Left lung (tissue), 14 donors: ENCODE results near the gene RNU2-63P. TPM values are rescaled to one million over a fixed set of nuclear protein-coding genes. Genes with fewer than 3 reads are reported as not detected.

Experiments used
- ATAC-seq: fragments of 200-7000 bp; cut with Tn5 transposase; one replicate; pipeline ENCODE4 v1.9.1; 2020; ENCODE audit warnings: moderate library complexity
- DNase-seq, 4 donors: peaks; one replicate each; pipeline ENCODE4 v3.0.0-alpha.2; 2013 to 2020
- H3K27ac ChIP-seq, 2 donors: fragments of 200-600 bp; sonication (generic) in 1 of 2; one replicate each; pipeline versions ENCODE4 v1.5.0 to v1.8.0; 2020 to 2021
- H3K27me3 ChIP-seq, 2 donors: fragments of 200-600 bp; sonication (generic) in 1 of 2; one replicate each; pipeline versions ENCODE4 v1.5.0 to v1.8.0; 2020 to 2021
- H3K36me3 ChIP-seq, 2 donors: fragments of 200-600 bp; sonication (generic) in 1 of 2; one replicate each; pipeline versions ENCODE4 v1.5.0 to v1.8.0; 2020 to 2021
- H3K4me1 ChIP-seq, 2 donors: fragments of 200-600 bp; one replicate each; pipeline ENCODE4 v1.8.0; 2021
- H3K4me3 ChIP-seq, 2 donors: fragments of 200-600 bp; sonication (generic) in 1 of 2; one replicate each; pipeline versions ENCODE4 v1.5.0 to v1.8.0; 2020 to 2021; ENCODE audit warnings: mild to moderate bottlenecking in 1 of 2
- H3K9me3 ChIP-seq, 2 donors: fragments of 200-600 bp; sonication (generic) in 1 of 2; one replicate each; pipeline versions ENCODE4 v1.5.0 to v1.8.0; 2020 to 2021
- intact Hi-C, 2 donors: fragments of 100-400 bp; cut with DNase I; formaldehyde crosslinking; loops; one replicate each; pipeline versions ENCODE4 v1.11.2 to v1.14.2; 2022
- long read RNA-seq, 12 donors: library from polyadenylated mRNA in 2 of 12; unstranded in 2 of 12; transcript quantifications; one replicate each; pipeline ENCODE4 v2.0.0 and lab custom pipeline, GENCODE V29; 2019 to 2026
- polyA plus RNA-seq, 6 donors: library from polyadenylated mRNA; unstranded; fragments of 120-200 nt; gene quantifications; one replicate each; pipeline ENCODE4 v1.2.1, GENCODE V29; 2013; ENCODE audit not compliant: insufficient read length in 6 of 6
- total RNA-seq, 2 donors: library from RNA; stranded (reverse); fragmentation: NEBNext Ultra II Directional; extraction: Animal tissue kit (Norgen Biotek cat#: 25700); gene quantifications; one replicate each; pipeline ENCODE4 v1.2.1, GENCODE V29; 2021
- TF ChIP-seq, protein P1 (sequence below), 2 donors: fragments of 200-600 bp; sonication (generic) in 1 of 2; IDR thresholded peaks; one replicate each; pipeline versions ENCODE4 v1.5.0 to v1.8.0; 2021; ENCODE audit warnings: antibody characterized with exemption in 2 of 2
- donor health status: DM: no; HTN: yes; CAD: no.
- donor health status: DM: no; HTN: no; CAD: no.

Gene RNU2-63P
- total RNA-seq (not detected), polyA plus RNA-seq (1 to 10 TPM in 2 of 6 donors, not detected in 4; 1.1 to 1.7 TPM)
- long read RNA-seq, donor 1, partial matches to known transcripts = 0 of 3 reads
- long read RNA-seq, donor 1, other reads (novel, unspliced or antisense) = 0 of 3 reads
- long read RNA-seq, donor 2, partial matches to known transcripts = 0 of 2 reads
- long read RNA-seq, donor 2, other reads (novel, unspliced or antisense) = 0 of 2 reads
- long read RNA-seq, donor 3, partial matches to known transcripts = 0 of 2 reads
- long read RNA-seq, donor 3, other reads (novel, unspliced or antisense) = 0 of 2 reads
- long read RNA-seq, donor 4 = 0 reads
- long read RNA-seq, donor 5, partial matches to known transcripts = 0 of 3 reads
- long read RNA-seq, donor 5, other reads (novel, unspliced or antisense) = 0 of 3 reads
- long read RNA-seq, donor 6, transcript RNU2-63P-201 (1 exons, 194 nt) = major isoform, 5 of 5 reads
- long read RNA-seq, donor 6, partial matches to known transcripts = 0 of 5 reads
- long read RNA-seq, donor 6, other reads (novel, unspliced or antisense) = 0 of 5 reads
- long read RNA-seq, donor 7 = 0 reads
- long read RNA-seq, donor 8 = 0 reads
- long read RNA-seq, donor 9 = 0 reads
- long read RNA-seq, donor 10 = 0 reads
- long read RNA-seq, donor 11 = 0 reads
- long read RNA-seq, donor 12 = 0 reads

DNA sequence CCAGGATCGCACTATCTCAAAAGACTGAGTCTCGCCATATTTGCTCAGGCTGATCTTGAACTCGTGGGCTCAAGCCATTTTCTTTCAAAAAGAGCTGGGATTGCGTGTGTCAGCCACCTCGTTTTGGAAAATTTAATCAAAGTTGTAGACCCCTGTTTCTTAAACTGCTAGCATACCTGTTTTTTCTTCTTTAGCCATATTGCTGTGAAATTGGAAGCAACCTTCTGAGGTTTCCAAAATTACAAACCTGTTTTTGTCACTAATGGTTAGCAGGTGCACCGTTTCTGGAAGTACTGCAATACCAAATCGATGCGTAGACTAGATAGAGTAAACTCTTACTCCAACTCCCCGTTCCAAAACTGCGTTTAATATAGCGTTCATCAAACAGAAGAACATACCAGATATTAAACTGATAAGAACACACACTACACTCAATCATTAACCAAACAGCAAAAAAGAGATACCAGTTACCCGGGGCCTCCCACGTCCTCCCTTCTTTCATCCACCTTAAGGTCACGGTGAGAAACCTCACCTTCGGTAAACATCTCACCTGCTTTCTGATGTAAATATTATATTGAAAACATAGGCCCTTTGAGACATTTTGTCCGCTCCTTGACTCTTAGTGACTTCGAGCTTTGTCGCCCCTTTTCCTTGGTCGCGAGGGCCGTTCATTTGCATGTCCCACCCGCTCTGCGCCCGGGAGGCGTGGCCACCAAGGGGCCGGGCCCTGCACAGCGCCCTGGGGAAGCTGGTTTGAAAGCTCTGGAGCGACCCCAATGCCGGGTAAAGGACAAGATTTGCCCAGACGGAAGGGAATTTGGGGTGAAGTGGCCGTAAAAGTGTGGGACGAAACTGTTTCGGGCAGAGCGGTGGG lies at the start of gene RNU2-63P:
RNU2-63P (minus strand) TSS at position 462 of the 874 bp plus-strand sequence.
- ATAC-seq (peak; percentile 94), DNase-seq (peak; percentile 66 to 91 (median 84))
- intact Hi-C loops = no loop called here
- Histone ChIP-seq H3K27me3 (no peaks in the 10 kb centered on the region), H3K4me3 (peak within 1 kb of the TSS; percentile 41 to 60), H3K4me1 (peaks cover 0 to 9% of the 10 kb centered on the region in 2 donors), H3K9me3 (no peaks in the 10 kb centered on the region), H3K27ac (peak within 1 kb of the TSS; percentile 69 to 80), H3K36me3 (no peaks in the 10 kb centered on the region)
- TF ChIP-seq, protein P1, sequence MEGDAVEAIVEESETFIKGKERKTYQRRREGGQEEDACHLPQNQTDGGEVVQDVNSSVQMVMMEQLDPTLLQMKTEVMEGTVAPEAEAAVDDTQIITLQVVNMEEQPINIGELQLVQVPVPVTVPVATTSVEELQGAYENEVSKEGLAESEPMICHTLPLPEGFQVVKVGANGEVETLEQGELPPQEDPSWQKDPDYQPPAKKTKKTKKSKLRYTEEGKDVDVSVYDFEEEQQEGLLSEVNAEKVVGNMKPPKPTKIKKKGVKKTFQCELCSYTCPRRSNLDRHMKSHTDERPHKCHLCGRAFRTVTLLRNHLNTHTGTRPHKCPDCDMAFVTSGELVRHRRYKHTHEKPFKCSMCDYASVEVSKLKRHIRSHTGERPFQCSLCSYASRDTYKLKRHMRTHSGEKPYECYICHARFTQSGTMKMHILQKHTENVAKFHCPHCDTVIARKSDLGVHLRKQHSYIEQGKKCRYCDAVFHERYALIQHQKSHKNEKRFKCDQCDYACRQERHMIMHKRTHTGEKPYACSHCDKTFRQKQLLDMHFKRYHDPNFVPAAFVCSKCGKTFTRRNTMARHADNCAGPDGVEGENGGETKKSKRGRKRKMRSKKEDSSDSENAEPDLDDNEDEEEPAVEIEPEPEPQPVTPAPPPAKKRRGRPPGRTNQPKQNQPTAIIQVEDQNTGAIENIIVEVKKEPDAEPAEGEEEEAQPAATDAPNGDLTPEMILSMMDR (IDR thresholded peaks at IDR 0.05) = no peak

DNA sequence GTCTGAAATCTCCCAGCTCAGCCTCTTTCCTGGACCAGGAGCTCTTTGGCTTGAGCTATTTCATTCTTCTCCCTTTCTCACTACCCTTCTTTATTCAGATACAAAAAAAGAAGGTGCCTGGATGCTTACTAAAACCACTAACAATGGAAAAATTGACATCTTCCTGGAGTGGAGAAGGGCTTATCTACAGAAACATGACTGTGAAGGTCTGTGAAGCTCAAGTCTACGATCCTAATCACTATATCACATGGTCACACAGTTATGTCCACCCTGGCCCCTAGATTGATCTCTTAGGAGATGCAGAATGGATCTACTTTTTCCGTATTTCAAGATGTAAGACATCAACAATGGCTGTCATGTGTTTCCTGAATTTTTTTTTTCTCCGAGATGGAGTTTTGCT lies 44.9 kb upstream of the RNU2-63P start:
- peaks cover 0 to 8% of the 10 kb centered on the region in 2 donors for H3K4me1 ChIP-seq
- no peaks in the 10 kb centered on the region for H3K9me3 ChIP-seq
- intact Hi-C loops = loop anchor here in 1 of 2 donors (5.0 kb wide), 1 partner anchor 101 kb away; no protein-coding TSS in a partner anchor
- DNase-seq (no peak), ATAC-seq (no peak)
- H3K27me3 ChIP-seq = no peaks in the 10 kb centered on the region
- TF ChIP-seq, protein P1 (IDR thresholded peaks at IDR 0.05) = no peak
- no peaks in the 10 kb centered on the region for H3K36me3 ChIP-seq
- no peak overlapping the region for H3K27ac ChIP-seq
- H3K4me3 ChIP-seq = no peak overlapping the region

DNA sequence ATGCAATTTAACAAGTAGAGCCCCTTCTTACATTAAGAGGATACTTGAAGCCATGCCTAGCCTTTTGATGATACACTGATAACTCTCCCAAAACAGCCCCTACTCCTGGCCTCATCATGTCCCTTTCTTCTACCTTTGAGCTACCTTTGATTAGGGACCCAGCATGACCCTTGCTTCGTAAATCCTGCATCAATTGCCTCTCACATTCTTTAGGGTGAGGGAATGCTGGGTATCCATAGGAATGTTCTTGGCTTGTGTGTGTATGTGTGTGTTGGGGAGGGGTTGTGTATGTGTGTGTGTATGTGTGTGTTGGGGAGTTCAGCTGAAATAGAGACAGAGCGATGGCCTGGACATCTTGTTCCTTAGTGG lies 44.5 kb upstream of the RNU2-63P start:
- Histone ChIP-seq H3K4me1 (peaks cover 0 to 12% of the 10 kb centered on the region in 2 donors), H3K9me3 (no peaks in the 10 kb centered on the region), H3K36me3 (no peaks in the 10 kb centered on the region), H3K27me3 (no peaks in the 10 kb centered on the region), H3K27ac (no peak overlapping the region), H3K4me3 (no peak overlapping the region)
- intact Hi-C loops = loop anchor here in 1 of 2 donors (5.0 kb wide), 1 partner anchor 101 kb away; no protein-coding TSS in a partner anchor
- TF ChIP-seq, protein P1 (IDR thresholded peaks at IDR 0.05) = no peak
- DNase-seq = no peak
- no peak for ATAC-seq

DNA sequence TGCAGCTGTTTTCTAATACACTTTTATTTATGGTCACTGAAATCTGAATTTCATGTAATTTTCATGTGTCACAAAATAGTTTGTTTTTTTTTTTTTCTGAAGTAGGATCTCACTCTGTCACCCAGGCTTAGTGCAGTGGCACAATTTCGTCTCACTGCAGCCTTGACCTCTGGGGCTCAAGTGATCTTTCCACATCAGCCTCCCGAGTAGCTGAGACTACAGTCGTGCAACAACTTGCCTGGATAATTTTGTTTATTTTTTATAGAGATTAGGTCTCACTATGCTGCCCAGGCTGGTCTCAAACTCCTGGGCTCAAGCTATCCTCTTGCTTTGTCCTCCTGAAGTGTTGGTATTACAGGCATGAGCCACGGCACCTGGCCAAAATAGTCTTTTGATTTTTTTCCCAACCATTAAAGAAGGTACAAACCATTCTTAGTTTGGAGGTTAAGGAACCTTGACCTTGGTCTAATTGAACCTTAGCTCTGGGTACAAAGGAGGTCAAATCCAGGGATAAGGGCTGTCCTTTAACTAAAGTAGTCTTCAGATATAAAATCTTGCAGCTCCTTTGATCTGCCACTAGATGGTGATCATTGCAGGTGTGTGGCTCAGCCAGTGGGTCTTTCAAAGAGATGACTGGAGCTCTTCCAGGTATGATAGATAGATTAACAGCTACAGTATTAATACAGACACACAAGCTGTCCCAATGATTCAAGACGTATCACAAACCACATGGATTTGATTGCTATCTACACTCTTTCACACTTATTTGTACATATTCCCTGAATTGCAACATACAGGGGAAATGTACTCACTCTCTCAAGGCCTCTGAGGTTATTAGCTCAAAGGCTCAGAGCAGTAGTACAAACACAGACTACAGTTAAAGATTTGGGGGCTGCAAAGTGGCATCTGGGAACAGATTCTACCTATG lies 43.9 kb upstream of the RNU2-63P start:
- H3K4me3 ChIP-seq = no peak overlapping the region
- intact Hi-C loops = loop anchor here in 1 of 2 donors (5.0 kb wide), 1 partner anchor 102 kb away; no protein-coding TSS in a partner anchor
- H3K4me1 ChIP-seq = peaks cover 0 to 13% of the 10 kb centered on the region in 2 donors
- peak in 1 of 4 donors; percentile 31 for DNase-seq
- TF ChIP-seq, protein P1 (IDR thresholded peaks at IDR 0.05) = peak; percentile 61 to 76
- no peaks in the 10 kb centered on the region for H3K9me3 ChIP-seq
- ATAC-seq = peak; percentile 64
- no peaks in the 10 kb centered on the region for H3K27me3 ChIP-seq
- no peaks in the 10 kb centered on the region for H3K36me3 ChIP-seq
- no peak overlapping the region for H3K27ac ChIP-seq
